K562 (cell line): ENCODE data around the gene IL10RB. TPM values are rescaled to one million over a fixed set of nuclear protein-coding genes. Genes with fewer than 3 reads are reported as not detected.
A peak's percentile ranks its signal among the peaks of the same experiment; 100 is the strongest.

Experiments used
- ARID1B ChIP-seq: fragments of 450-650 bp; IDR thresholded peaks from 2 replicates; pipeline ENCODE4 v1.6.1; 2016; ENCODE audit warnings: antibody characterized with exemption, mild to moderate bottlenecking, inconsistent platforms
- CREM ChIP-seq: IDR thresholded peaks from 2 replicates; pipeline ENCODE4 v1.6.1; 2014; ENCODE audit warnings: antibody characterized with exemption, low read depth
- ERF ChIP-seq: fragments of 450-650 bp; formaldehyde crosslinking; IDR thresholded peaks from 2 replicates; pipeline ENCODE4 v1.4.0; 2020; ENCODE audit warnings: mild to moderate bottlenecking, mixed read lengths
- FOXM1 ChIP-seq, 2 experiments: fragments of 450-650 bp in 1 of 2; sonication (generic) in 1 of 2; formaldehyde crosslinking in 1 of 2; IDR thresholded peaks; 2 replicates each; pipeline versions ENCODE4 v1.6.1 to v1.9.0; 2017 to 2022; ENCODE audit warnings: low read depth in 2 of 2, mild to moderate bottlenecking in 2 of 2, missing genetic modification reagents in 1 of 2, moderate library complexity in 1 of 2
- KAT8 ChIP-seq: fragments of 450-650 bp; IDR thresholded peaks from 2 replicates; pipeline ENCODE4 v1.6.1; 2016; ENCODE audit warnings: low read depth, mild to moderate bottlenecking
- L3MBTL2 ChIP-seq: fragments of 450-650 bp; IDR thresholded peaks from 2 replicates; pipeline ENCODE4 v1.6.1; 2016; ENCODE audit warnings: mild to moderate bottlenecking, moderate library complexity
- MECOM ChIP-seq: fragments of 250-450 bp; sonication (Bioruptor Pico); IDR thresholded peaks from 2 replicates; pipeline ENCODE4 v1.8.0; 2022; ENCODE audit warnings: inconsistent platforms
- MEIS2 ChIP-seq: fragments of 450-650 bp; IDR thresholded peaks from 2 replicates; pipeline ENCODE4 v1.6.1; 2014; ENCODE audit warnings: mild to moderate bottlenecking; ENCODE audit not compliant: partially characterized antibody
- RBM17 ChIP-seq: fragments of 200-400 bp; formaldehyde crosslinking; IDR thresholded peaks from 2 replicates; pipeline ENCODE4 v1.6.1; 2017; ENCODE audit warnings: low read depth, mild to moderate bottlenecking, low read length, borderline replicate concordance
- RCOR1 ChIP-seq, 2 experiments: IDR thresholded peaks; 2 replicates each; pipeline ENCODE4 v1.6.1; 2012; ENCODE audit warnings: low read depth in 2 of 2, low read length in 2 of 2, borderline replicate concordance in 1 of 2, improper control_type of control experiment in 1 of 2
- SPI1 ChIP-seq: IDR thresholded peaks from 2 replicates; pipeline ENCODE4 v1.6.1; 2011; ENCODE audit warnings: low read depth, low read length, control low read depth, borderline replicate concordance
- ZNF140 ChIP-seq: fragments of 250-450 bp; sonication (Bioruptor Pico); IDR thresholded peaks from 2 replicates; pipeline ENCODE4 v1.8.0; 2021; ENCODE audit warnings: moderate library complexity, mild to moderate bottlenecking, inconsistent platforms
- ZNF444 ChIP-seq: fragments of 250-450 bp; sonication (Bioruptor Pico); IDR thresholded peaks from 2 replicates; pipeline ENCODE4 v1.4.0; 2020; ENCODE audit warnings: mild to moderate bottlenecking, moderate library complexity
- polyA plus RNA-seq, 8 experiments: library from polyadenylated mRNA; depleted of rRNA in 4 of 8; stranded (reverse) in 5 of 8; unstranded in 3 of 8; fragments of >200 nt; fragmentation: Nextera tagmentation in 2 of 8; fragmentation: Illumina TruSeq in 1 of 8; extraction: Ambion mirVana in 2 of 8; extraction: Trizol in 1 of 8; gene quantifications; 2 replicates each; pipeline versions ENCODE4 v1.2.1 to v1.2.3, GENCODE V29; 2011 to 2014; ENCODE audit warnings: inconsistent platforms in 1 of 8, missing spikeins in 1 of 8
- total RNA-seq, 7 experiments: library from RNA; depleted of rRNA in 6 of 7; stranded (reverse); fragments of >200 nt in 6 of 7; fragmentation: Illumina TruSeq in 2 of 7; extraction: Trizol in 2 of 7; gene quantifications; 2 replicates each; pipeline versions ENCODE4 v1.2.1 to v1.2.3, GENCODE V29; 2011 to 2021; ENCODE audit warnings: low replicate concordance in 1 of 7
- TF ChIP-seq, protein P1 (sequence below), 3 experiments: IDR thresholded peaks in 2 of 3; conservative IDR thresholded peaks in 1 of 3; 2 replicates each; pipeline ENCODE4 v1.5.1; 2011 to 2012; ENCODE audit warnings: low read length in 3 of 3, mild to moderate bottlenecking in 3 of 3, control low read depth in 2 of 3, improper control_type of control experiment in 1 of 3, inconsistent platforms in 1 of 3, low read depth in 1 of 3, mixed read lengths in 1 of 3, moderate library complexity in 1 of 3; ENCODE audit not compliant: insufficient read depth in 2 of 3
- TF ChIP-seq, protein P2 (sequence below): fragments of 450-650 bp; formaldehyde crosslinking; IDR thresholded peaks from 2 replicates; pipeline ENCODE4 v1.4.0; 2022; ENCODE audit warnings: mild to moderate bottlenecking, moderate library complexity
- TF ChIP-seq, protein P3 (sequence below): fragments of 250-450 bp; sonication (Bioruptor Pico); IDR thresholded peaks from 2 replicates; pipeline ENCODE4 v1.8.0; 2021; ENCODE audit warnings: moderate library complexity, mild to moderate bottlenecking, inconsistent platforms
- TF ChIP-seq, protein P4 (sequence below): fragments of 450-650 bp; IDR thresholded peaks from 2 replicates; pipeline ENCODE4 v1.6.1; 2017; ENCODE audit warnings: antibody characterized with exemption
- TF ChIP-seq, protein P5 (sequence below): sonication (generic); formaldehyde crosslinking; IDR thresholded peaks from 2 replicates; pipeline ENCODE4 v1.8.0; 2022; ENCODE audit warnings: mild to moderate bottlenecking, missing genetic modification reagents

The IL10RB gene
- total and polyA plus RNA-seq, 9 of the 15 experiments (the other 6 are each of a cell fraction or from before 2014, with no cell fraction given): 10.9 to 33.8 (median 23.0) TPM

DNA sequence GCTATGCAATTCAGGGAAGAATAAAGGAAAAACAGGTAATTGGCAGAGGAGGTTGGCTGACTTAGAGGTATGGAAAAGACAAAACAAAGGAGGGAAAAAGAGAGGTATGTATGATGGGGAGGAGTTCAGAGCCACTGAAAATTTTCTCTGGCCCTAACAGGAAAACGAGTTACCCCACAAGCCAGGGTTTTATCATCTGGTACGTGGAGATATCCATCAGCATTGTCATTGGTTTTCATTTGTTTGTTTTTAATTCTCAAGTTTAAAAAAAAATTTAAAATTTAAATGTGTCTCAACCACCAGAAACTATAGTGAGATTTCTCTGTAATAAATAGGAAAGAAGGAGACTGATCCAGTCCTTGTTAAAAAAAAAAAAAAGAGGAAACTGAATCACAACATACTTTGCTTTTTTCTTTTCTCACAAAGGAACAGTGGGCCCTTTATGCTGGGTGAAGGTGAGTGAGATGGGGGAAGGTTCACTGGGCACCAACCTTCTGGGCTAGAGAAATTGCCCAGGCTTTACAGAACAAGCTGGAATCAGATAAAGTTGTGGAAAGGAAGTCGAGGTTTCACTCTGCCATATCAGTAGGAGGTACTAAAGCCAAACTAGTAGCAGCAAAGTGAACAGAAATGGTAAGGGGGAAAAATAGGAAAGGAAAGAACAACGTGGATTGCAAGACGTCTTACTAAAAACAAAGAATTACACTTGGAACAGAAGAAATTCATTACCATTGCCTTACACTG is 33.7 kb upstream of the IL10RB start (continued):
- TF ChIP-seq ARID1B (0 out of 2 replicates have a peak, but pooled peaks have one; percentile 23), FOXM1 (IDR thresholded peaks at IDR 0.05; ENCODE audit: low read depth) (peak; percentile 24; the same call in 1 of the 2 replicates), FOXM1 (CRISPR knock-in tag; IDR thresholded peaks at IDR 0.05; ENCODE audit: low read depth) (no peak), SPI1 (peak; percentile 35; the same call in 1 of the 2 replicates), ERF (no peak), ZNF444 (no peak), RCOR1 (IDR thresholded peaks at IDR 0.05; ENCODE audit: borderline replicate concordance in 1 of 2, low read depth in 2 of 2, low read length in 2 of 2) (peak in 1 of 2 experiments; percentile 48; a peak in 1 of 4 replicates), MECOM (CRISPR knock-in tag) (no peak), RBM17 (no peak), L3MBTL2 (no peak), MEIS2 (no peak), KAT8 (no peak), ZNF140 (no peak), CREM (no peak)
- TF ChIP-seq, protein P1, sequence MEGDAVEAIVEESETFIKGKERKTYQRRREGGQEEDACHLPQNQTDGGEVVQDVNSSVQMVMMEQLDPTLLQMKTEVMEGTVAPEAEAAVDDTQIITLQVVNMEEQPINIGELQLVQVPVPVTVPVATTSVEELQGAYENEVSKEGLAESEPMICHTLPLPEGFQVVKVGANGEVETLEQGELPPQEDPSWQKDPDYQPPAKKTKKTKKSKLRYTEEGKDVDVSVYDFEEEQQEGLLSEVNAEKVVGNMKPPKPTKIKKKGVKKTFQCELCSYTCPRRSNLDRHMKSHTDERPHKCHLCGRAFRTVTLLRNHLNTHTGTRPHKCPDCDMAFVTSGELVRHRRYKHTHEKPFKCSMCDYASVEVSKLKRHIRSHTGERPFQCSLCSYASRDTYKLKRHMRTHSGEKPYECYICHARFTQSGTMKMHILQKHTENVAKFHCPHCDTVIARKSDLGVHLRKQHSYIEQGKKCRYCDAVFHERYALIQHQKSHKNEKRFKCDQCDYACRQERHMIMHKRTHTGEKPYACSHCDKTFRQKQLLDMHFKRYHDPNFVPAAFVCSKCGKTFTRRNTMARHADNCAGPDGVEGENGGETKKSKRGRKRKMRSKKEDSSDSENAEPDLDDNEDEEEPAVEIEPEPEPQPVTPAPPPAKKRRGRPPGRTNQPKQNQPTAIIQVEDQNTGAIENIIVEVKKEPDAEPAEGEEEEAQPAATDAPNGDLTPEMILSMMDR (IDR thresholded peaks at IDR 0.05 in 2 of 3, conservative IDR thresholded peaks at IDR 0.05 in 1 of 3; ENCODE audit: insufficient read depth in 2 of 3, low read depth in 1 of 3, low read length in 3 of 3): peak in 1 of 3 experiments; percentile 20; a peak in 1 of 6 replicates
- TF ChIP-seq, protein P2, sequence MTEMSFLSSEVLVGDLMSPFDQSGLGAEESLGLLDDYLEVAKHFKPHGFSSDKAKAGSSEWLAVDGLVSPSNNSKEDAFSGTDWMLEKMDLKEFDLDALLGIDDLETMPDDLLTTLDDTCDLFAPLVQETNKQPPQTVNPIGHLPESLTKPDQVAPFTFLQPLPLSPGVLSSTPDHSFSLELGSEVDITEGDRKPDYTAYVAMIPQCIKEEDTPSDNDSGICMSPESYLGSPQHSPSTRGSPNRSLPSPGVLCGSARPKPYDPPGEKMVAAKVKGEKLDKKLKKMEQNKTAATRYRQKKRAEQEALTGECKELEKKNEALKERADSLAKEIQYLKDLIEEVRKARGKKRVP (CRISPR knock-in tag): no peak
- TF ChIP-seq, protein P3, sequence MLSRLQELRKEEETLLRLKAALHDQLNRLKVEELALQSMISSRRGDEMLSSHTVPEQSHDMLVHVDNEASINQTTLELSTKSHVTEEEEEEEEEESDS (CRISPR knock-in tag): no peak
- TF ChIP-seq, protein P4, sequence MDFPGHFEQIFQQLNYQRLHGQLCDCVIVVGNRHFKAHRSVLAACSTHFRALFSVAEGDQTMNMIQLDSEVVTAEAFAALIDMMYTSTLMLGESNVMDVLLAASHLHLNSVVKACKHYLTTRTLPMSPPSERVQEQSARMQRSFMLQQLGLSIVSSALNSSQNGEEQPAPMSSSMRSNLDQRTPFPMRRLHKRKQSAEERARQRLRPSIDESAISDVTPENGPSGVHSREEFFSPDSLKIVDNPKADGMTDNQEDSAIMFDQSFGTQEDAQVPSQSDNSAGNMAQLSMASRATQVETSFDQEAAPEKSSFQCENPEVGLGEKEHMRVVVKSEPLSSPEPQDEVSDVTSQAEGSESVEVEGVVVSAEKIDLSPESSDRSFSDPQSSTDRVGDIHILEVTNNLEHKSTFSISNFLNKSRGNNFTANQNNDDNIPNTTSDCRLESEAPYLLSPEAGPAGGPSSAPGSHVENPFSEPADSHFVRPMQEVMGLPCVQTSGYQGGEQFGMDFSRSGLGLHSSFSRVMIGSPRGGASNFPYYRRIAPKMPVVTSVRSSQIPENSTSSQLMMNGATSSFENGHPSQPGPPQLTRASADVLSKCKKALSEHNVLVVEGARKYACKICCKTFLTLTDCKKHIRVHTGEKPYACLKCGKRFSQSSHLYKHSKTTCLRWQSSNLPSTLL: no peak
- TF ChIP-seq, protein P5, sequence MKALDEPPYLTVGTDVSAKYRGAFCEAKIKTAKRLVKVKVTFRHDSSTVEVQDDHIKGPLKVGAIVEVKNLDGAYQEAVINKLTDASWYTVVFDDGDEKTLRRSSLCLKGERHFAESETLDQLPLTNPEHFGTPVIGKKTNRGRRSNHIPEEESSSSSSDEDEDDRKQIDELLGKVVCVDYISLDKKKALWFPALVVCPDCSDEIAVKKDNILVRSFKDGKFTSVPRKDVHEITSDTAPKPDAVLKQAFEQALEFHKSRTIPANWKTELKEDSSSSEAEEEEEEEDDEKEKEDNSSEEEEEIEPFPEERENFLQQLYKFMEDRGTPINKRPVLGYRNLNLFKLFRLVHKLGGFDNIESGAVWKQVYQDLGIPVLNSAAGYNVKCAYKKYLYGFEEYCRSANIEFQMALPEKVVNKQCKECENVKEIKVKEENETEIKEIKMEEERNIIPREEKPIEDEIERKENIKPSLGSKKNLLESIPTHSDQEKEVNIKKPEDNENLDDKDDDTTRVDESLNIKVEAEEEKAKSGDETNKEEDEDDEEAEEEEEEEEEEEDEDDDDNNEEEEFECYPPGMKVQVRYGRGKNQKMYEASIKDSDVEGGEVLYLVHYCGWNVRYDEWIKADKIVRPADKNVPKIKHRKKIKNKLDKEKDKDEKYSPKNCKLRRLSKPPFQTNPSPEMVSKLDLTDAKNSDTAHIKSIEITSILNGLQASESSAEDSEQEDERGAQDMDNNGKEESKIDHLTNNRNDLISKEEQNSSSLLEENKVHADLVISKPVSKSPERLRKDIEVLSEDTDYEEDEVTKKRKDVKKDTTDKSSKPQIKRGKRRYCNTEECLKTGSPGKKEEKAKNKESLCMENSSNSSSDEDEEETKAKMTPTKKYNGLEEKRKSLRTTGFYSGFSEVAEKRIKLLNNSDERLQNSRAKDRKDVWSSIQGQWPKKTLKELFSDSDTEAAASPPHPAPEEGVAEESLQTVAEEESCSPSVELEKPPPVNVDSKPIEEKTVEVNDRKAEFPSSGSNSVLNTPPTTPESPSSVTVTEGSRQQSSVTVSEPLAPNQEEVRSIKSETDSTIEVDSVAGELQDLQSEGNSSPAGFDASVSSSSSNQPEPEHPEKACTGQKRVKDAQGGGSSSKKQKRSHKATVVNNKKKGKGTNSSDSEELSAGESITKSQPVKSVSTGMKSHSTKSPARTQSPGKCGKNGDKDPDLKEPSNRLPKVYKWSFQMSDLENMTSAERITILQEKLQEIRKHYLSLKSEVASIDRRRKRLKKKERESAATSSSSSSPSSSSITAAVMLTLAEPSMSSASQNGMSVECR (CRISPR knock-in tag): no peak
